ENCODE measurements around the gene GRAP.

DNA sequence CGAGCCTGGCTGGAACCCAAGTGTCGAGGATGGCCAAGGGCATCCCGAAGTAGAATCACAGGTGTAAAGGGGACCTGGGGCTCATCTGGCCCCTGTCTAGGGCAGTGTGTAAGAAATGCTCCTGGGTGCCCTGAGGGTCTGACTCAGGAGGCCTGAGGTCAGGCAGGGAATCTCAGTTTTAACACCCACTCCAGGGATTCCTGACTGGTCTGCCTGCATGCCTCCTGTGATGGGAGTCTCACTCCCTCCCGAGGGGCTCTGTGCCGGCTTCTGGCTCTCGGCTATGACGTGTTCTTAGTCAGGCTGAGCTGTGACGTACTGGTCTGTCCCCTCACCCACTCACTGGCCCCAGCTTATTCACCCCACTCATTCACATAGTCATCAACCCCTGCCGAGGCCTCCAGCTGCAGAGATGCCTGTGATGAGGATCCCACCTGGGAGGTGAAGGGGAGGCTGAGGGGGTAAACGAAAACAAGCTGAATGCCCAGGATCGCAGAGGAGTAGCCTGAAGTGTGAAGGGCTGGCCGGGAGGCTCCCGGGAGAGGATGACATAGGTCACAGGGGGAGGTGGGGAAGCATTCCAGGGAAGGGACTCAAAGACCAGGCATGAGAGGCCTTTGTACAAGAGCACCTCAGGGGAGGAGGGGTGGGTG is 65.9 kb downstream of the GRAP start:
- no peak for TF ChIP-seq POLR2A (IDR thresholded peaks at IDR 0.05)
- TF ChIP-seq, protein P1, sequence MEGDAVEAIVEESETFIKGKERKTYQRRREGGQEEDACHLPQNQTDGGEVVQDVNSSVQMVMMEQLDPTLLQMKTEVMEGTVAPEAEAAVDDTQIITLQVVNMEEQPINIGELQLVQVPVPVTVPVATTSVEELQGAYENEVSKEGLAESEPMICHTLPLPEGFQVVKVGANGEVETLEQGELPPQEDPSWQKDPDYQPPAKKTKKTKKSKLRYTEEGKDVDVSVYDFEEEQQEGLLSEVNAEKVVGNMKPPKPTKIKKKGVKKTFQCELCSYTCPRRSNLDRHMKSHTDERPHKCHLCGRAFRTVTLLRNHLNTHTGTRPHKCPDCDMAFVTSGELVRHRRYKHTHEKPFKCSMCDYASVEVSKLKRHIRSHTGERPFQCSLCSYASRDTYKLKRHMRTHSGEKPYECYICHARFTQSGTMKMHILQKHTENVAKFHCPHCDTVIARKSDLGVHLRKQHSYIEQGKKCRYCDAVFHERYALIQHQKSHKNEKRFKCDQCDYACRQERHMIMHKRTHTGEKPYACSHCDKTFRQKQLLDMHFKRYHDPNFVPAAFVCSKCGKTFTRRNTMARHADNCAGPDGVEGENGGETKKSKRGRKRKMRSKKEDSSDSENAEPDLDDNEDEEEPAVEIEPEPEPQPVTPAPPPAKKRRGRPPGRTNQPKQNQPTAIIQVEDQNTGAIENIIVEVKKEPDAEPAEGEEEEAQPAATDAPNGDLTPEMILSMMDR (IDR thresholded peaks at IDR 0.05) = no peak

All from ovary (tissue), 3 donors.